Loucy (cell line): ENCODE measurements around the gene CASP8.

Experiments
- CTCF ChIP-seq: fragments of 200-600 bp; sonication (generic); conservative IDR thresholded peaks from 2 replicates; pipeline ENCODE4 v1.5.1; 2014; ENCODE audit warnings: mild to moderate bottlenecking, antibody characterized with exemption, low read length
- EZH2phosphoT487 ChIP-seq: fragments of 200-600 bp; IDR thresholded peaks from 2 replicates; pipeline ENCODE4 v1.6.1; 2018; ENCODE audit warnings: antibody characterized with exemption, mild to moderate bottlenecking, moderate library complexity, borderline replicate concordance

GRCh38 chr2:201254081-201254730, 6.1 kb upstream of the CASP8 start:
- TF ChIP-seq CTCF (no peak), EZH2phosphoT487 (no peak)
